ENCODE measurements around the gene SMAD7. TPM values are rescaled to one million over a fixed set of nuclear protein-coding genes. Genes with fewer than 3 reads are reported as not detected.

Gene SMAD7
- total RNA-seq, 1 donor from 2014 or later = 34.1 TPM

DNA sequence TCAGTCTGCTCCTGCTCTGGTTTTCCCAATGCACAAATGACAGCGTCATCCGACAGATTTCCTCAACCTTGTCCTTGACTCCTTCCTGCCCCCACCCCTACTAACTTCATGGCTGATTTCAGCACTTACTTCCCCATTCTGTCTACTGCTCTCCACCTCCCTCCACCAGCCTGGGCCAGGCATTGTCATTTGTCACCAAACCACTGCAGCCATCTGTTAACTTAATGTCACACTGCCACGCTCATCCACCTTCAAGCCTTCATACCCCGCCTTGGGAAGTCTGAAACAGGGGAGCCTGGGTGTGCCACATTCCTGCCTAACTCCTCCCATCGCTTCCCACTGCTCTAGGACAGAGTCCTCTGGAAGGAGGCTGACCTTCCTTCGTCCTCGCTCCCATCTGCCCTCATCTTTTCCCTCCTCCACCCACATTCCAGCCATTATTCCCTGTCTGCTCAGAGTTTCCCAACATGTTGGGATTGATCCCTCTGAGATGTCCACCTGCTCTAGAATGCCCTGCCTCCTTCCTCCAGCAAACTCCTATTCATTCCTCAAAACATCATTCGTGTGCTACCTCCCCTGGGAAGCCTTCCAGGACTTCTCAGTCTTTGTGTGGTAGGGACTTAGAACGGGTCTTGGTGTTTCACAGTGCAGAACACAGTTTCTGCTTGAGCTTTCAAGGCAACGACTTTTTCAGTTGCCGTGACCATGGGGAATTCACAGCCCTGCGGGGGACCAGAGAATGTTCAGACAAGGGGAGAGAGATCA is 42.2 kb upstream of the SMAD7 start:
- Histone ChIP-seq H3K36me3 (no peaks in the 10 kb centered on the region), H3K4me3 (no peak overlapping the region), H3K27ac (no peak overlapping the region), H3K9me3 (no peaks in the 10 kb centered on the region), H3K27me3 (no peaks in the 10 kb centered on the region), H3K4me1 (peaks cover 45% of the 10 kb centered on the region)
- TF ChIP-seq POLR2AphosphoS5 (IDR thresholded peaks at IDR 0.05; ENCODE audit: insufficient read depth in 1 of 2, low read depth in 1 of 2) (no peak), POLR2A (IDR thresholded peaks at IDR 0.05) (no peak)
- TF ChIP-seq, protein P1, sequence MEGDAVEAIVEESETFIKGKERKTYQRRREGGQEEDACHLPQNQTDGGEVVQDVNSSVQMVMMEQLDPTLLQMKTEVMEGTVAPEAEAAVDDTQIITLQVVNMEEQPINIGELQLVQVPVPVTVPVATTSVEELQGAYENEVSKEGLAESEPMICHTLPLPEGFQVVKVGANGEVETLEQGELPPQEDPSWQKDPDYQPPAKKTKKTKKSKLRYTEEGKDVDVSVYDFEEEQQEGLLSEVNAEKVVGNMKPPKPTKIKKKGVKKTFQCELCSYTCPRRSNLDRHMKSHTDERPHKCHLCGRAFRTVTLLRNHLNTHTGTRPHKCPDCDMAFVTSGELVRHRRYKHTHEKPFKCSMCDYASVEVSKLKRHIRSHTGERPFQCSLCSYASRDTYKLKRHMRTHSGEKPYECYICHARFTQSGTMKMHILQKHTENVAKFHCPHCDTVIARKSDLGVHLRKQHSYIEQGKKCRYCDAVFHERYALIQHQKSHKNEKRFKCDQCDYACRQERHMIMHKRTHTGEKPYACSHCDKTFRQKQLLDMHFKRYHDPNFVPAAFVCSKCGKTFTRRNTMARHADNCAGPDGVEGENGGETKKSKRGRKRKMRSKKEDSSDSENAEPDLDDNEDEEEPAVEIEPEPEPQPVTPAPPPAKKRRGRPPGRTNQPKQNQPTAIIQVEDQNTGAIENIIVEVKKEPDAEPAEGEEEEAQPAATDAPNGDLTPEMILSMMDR (IDR thresholded peaks at IDR 0.05) = no peak
- no peak for DNase-seq (ENCODE audit: extremely low spot score in 2 of 2)
- intact Hi-C loops (cut with DNase I) = loop anchor here (5.0 kb wide), 1 partner anchor 36 kb away; no protein-coding TSS in a partner anchor

DNA sequence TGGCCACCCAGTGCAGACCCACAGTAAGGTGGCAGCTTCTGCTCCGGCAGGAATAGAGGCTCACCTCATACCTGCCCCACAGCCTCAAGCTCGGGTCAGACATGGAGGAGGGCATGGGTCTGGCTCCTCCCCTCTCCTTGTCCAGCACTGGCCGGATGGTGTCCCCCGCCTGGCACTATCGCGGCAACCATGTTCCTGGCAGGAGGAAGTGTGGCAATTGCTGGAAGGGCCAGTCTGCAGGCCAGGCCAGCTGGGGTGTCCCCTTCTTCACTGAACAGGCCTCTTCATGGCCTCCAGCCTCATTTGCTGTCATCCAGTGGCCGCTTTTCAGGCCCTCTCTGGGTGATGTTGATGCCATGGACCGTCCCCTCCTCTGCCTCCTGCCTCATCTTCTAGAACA is 41.4 kb upstream of the SMAD7 start:
- Histone ChIP-seq H3K27me3 (no peaks in the 10 kb centered on the region), H3K36me3 (no peaks in the 10 kb centered on the region), H3K4me3 (no peak overlapping the region), H3K9me3 (no peaks in the 10 kb centered on the region), H3K4me1 (peaks cover 37% of the 10 kb centered on the region), H3K27ac (no peak overlapping the region)
- DNase-seq (ENCODE audit: extremely low spot score in 2 of 2) = no peak
- intact Hi-C loops (cut with DNase I) = loop anchor here (5.0 kb wide), 1 partner anchor 35 kb away; no protein-coding TSS in a partner anchor
- no peak for TF ChIP-seq POLR2AphosphoS5 (IDR thresholded peaks at IDR 0.05; ENCODE audit: insufficient read depth in 1 of 2, low read depth in 1 of 2)
- TF ChIP-seq, protein P1 (IDR thresholded peaks at IDR 0.05) = no peak
- TF ChIP-seq POLR2A (IDR thresholded peaks at IDR 0.05) = no peak

DNA sequence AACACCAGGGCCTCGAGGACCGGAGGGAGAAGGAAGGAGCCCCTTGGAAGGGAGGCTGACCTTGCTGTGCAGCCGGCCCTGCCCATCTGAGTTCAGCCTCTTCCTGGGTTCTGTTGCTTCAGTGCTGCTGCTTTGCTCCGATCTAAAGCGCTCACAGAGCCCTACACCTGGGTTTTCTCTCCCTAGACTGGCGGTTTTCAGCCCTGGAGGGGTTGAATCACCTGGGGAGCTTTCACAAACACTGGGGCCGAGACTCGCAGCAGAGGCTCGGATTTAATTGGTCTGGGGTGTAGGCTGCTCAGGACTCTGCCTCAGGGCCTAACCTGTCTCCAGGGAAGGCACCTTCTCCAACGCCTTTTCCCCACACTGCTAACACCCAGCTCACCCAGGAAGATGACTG is 40.9 kb upstream of the SMAD7 start:
- Histone ChIP-seq H3K4me3 (no peak overlapping the region), H3K4me1 (peaks cover 32% of the 10 kb centered on the region), H3K27me3 (no peaks in the 10 kb centered on the region), H3K9me3 (no peaks in the 10 kb centered on the region), H3K36me3 (no peaks in the 10 kb centered on the region), H3K27ac (no peak overlapping the region)
- no peak for DNase-seq (ENCODE audit: extremely low spot score in 2 of 2)
- TF ChIP-seq, protein P1 (IDR thresholded peaks at IDR 0.05) = no peak
- TF ChIP-seq POLR2AphosphoS5 (IDR thresholded peaks at IDR 0.05; ENCODE audit: insufficient read depth in 1 of 2, low read depth in 1 of 2) = no peak
- TF ChIP-seq POLR2A (IDR thresholded peaks at IDR 0.05) = no peak
- intact Hi-C loops (cut with DNase I) = loop anchor here (5.0 kb wide), 1 partner anchor 34 kb away; no protein-coding TSS in a partner anchor

DNA sequence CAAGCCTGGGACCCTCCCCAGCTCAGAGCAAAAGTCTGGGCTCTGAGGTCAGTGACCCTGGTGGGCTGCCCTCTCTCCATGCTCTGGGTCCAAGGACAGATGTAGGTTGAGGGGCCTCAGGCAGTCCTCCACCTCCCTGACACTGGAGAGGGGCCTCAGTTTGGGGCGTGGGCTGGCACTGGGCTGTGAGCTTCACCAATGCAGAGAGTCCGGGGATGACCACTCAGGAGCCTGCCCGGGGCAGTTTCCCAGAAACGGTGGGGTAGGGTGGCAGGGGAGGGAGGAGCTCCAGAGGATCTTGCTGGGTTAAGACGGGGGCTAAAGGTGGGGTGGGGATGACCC is 40.5 kb upstream of the SMAD7 start:
- peak overlapping the region; percentile 44 for H3K27ac ChIP-seq
- H3K9me3 ChIP-seq = no peaks in the 10 kb centered on the region
- H3K36me3 ChIP-seq = no peaks in the 10 kb centered on the region
- peaks cover 28% of the 10 kb centered on the region for H3K4me1 ChIP-seq
- intact Hi-C loops (cut with DNase I) = loop anchor here (5.0 kb wide), 1 partner anchor 34 kb away; no protein-coding TSS in a partner anchor
- no peaks in the 10 kb centered on the region for H3K27me3 ChIP-seq
- DNase-seq (ENCODE audit: extremely low spot score in 2 of 2) = no peak
- TF ChIP-seq, protein P1 (IDR thresholded peaks at IDR 0.05) = no peak
- no peak for TF ChIP-seq POLR2A (IDR thresholded peaks at IDR 0.05)
- no peak for TF ChIP-seq POLR2AphosphoS5 (IDR thresholded peaks at IDR 0.05; ENCODE audit: insufficient read depth in 1 of 2, low read depth in 1 of 2)
- no peak overlapping the region for H3K4me3 ChIP-seq

Measured in vagina (tissue), 2 donors.